Stimulated activated CD4-positive, alpha-beta T cell treated with anti-CD3 and anti-CD28 coated beads, Interleukin-15, amount 100 ng/mL, for 1 hour (primary cell): ENCODE results near the gene COL25A1.
"Not testable (repeated sequence)": the region's sequence is repeated elsewhere in the genome, so short reads cannot be mapped to it uniquely, and the experiment has no call there.

Experiments
- DNase-seq, 2 donors: peaks; one replicate each; pipeline ENCODE4 v3.0.0-alpha.2; 2020; ENCODE audit warnings: low read depth in 1 of 2, low spot score in 1 of 2

Gene COL25A1

DNA sequence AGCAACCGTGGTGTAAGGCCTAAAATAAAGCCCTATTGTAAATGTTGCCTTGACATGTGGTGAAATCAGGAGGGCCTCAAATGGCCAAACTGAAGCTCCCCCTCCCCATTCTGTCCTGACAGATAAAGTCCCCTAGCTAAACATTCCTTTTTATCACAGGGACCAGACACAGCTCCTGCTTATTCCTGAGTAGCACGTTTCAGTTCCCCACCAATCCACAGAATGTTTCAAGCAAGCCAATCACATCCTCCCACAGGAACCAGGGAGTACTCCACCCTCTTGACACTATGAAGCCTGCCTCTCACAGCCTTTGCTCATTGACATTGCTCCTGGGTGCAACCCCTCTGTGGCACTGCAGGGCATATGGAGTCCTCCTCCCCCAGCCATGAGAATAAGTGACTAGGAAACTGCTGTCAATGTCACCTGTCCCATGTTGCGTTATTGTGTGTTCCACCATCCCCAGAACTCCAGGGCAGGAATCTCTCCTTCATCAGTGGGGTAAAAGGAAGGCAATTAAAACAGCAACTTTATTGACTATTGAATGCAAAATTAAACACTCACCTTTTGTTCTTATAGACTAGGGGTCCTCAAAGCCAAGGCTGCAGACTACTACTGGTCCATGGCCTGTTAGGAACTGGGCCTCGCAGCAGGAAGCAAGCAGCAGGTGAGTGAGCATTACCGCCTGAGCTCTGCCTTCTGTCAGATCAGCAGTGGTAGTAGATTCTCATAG is 128.1 kb downstream of the COL25A1 start:
- no peak for DNase-seq

GRCh38 chr4:109172301-109172700 is 130.2 kb downstream of the COL25A1 start:
- no peak for DNase-seq

GRCh38 chr4:109171070-109171469 is 131.4 kb downstream of the COL25A1 start:
- DNase-seq: no peak

GRCh38 chr4:109169170-109169569 is 133.3 kb downstream of the COL25A1 start:
- no peak for DNase-seq

GRCh38 chr4:109166586-109166985 is 135.9 kb downstream of the COL25A1 start:
- no peak for DNase-seq

DNA sequence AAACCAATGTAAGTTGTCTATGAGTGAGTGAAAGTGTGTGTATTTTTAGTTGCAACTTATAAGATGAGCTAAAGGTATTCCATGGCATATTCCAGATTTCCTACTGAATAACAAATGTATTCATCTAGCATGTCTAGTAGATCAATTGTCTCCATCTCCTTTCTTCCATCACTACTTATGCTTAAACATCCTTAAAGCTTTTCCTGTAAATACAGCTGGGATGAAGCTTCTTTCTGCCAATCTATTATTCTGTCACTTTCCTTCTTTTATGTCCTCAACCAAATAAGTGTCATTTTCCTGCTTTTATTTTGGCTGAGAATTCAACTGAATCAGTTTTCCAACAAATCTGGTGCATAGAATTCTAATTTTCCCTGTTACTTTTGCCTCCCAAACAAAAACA is 136.3 kb downstream of the COL25A1 start:
- no peak for DNase-seq

GRCh38 chr4:109164011-109164410 is 138.4 kb downstream of the COL25A1 start:
- DNase-seq: no peak

DNA sequence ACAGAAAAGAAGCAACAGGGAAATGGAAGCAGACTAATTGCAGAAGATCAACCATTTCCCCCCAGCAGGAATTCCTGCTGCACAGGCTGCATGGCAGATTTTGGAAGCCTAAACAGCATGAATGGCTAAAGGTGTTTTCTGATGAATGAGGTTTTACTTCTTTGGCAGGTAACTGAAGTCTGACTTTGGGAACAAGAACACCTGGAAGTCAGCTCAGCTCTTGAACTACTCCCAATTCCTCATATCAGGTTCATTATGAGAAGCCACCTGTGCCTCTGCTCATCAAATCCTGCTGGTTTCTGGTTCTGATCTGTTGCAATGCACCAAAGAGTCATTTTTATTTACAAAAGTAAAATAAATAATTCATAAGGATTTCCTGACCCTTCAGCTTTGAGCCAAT is 139.0 kb downstream of the COL25A1 start:
- DNase-seq: no peak

DNA sequence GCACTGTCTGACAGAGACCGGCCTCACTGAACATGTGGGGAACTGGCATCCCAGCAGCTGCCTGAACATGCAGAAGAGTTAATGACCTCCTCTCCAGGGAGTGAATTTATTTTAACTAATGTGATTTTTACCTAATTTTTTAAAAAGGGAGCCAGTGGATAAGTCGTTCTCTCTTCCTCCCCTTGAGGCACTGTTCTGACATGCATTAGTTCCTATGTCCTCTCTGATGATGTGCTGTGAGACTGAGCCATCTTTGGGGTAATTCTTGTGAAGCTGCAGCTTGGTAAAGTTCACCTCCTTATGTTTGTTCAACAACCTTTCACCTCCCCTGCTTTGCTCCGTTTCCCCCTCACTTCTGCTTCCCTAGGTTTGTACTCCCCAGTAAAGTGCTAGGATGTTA is 139.7 kb downstream of the COL25A1 start:
- DNase-seq: no peak

- DNase-seq: no peak
These were observed 142.0 kb downstream of the COL25A1 start for GRCh38 chr4:109160494-109160893.

- DNase-seq: no peak
These were observed 144.8 kb downstream of the COL25A1 start for GRCh38 chr4:109157696-109158095.

DNA sequence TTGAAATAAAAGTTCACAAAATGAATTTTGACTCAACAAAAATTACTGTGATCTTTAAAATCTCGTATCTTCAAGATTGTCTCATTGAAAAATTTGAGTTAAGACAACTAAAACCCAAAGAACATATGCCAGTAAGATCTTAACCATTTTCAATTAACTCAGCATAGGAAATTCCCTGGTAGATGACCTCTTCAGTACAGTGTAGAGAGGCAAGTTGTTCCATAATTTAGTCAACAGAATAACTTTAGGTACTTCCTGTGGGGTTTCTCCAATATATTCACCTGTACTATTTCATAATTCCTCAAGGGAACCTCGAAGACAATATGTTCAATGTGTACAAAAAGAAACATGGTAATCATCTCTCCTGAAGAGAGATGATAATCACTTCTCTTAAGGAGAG is 145.3 kb downstream of the COL25A1 start:
- no peak for DNase-seq

- DNase-seq: no peak
These were observed 146.1 kb downstream of the COL25A1 start for GRCh38 chr4:109156356-109156755.

- no peak for DNase-seq
These were observed 146.7 kb downstream of the COL25A1 start for GRCh38 chr4:109155682-109156283.

- no peak for DNase-seq
These were observed 147.4 kb downstream of the COL25A1 start for GRCh38 chr4:109155084-109155483.

DNA sequence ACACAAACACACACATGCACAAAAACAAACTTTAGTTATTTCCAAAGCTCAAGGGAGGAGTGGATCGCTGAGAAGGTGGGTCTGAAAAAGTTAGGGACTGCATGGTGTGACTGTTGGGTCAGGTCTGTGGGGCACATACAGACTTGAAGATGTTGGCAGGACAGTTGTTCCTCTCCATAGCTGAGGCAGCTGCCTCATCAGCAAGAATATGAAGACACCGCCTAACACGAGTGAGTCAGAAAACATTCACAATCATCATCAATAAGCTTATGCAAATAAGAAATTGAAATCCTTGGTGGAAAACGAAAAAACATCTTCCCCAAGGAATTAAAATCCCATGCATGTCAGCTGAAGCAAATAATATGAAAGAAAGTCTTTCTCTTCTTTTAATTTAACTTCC is 148.0 kb downstream of the COL25A1 start:
- DNase-seq: no peak

- no peak for DNase-seq
These were observed 152.6 kb downstream of the COL25A1 start for GRCh38 chr4:109149836-109150235.

DNA sequence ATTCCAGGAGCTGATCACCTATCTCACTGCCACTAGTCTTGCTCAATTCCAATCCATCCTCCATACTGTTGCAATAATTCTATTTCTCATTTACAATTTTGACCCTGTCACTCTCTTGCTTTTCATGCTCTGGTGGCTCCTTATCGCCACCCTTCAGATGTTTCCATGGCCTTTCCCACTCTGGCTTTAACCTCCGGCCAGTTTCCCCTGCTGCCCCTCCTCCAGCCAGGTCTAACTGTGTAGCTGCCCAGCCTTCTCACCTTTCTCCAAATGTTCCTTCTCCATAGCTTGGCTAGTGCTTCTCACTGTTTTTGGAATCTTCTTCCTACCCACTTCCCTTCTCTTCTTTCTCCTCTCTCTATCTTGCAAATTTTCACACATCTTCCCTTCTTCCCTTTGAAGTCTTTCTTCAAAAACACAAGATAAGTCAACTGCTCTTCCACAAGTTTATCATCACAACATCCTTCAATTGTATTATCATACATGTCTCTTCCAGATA is 153.8 kb downstream of the COL25A1 start:
- DNase-seq: no peak

GRCh38 chr4:109147135-109147534 is 155.3 kb downstream of the COL25A1 start:
- no peak for DNase-seq

DNA sequence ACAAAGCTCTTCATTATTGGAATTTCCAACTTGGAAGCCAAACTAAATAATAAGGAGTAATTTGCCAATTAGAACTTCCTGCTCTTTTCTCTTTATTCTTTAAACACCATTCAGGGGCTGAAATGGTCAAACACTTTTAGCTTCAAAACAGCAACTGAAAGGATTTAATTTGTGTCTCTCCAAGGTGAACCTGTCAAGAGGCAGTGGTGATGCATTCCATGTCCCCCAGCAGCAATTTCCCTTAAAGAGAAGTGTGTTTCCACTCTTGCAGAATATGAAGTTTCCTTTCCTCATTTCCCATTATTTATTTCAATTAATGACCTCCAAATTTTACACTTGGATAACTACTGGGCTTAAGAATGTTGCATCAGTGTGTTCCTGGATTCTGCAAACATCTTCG is 156.0 kb downstream of the COL25A1 start:
- DNase-seq: no peak

- DNase-seq: not testable (repeated sequence)
These were observed 164.3 kb downstream of the COL25A1 start for GRCh38 chr4:109138125-109138524.

- DNase-seq: no peak
These were observed 167.5 kb downstream of the COL25A1 start for GRCh38 chr4:109134921-109135320.

GRCh38 chr4:109134268-109134667 is 168.2 kb downstream of the COL25A1 start:
- DNase-seq: no peak
